HG02938 (cell line): ENCODE results near the gene LRRC8A.
"Not testable (repeated sequence)": the region's sequence is repeated elsewhere in the genome, so short reads cannot be mapped to it uniquely, and the experiment has no call there.

Experiments
- ATAC-seq: cut with Tn5 transposase; IDR thresholded peaks from one replicate; pipeline ENCODE4 v1.9.1; 2021; ENCODE audit warnings: mild to moderate bottlenecking, moderate library complexity; ENCODE audit not compliant: unreplicated experiment

LRRC8A gene

GRCh38 chr9:128920381-128921058 lies 38.6 kb downstream of the LRRC8A start, which contains the start of gene PHYHD1:
Gene PHYHD1, plus strand, starts transcription at chr9:128920982. Its CDS starts 1,342 bp downstream, at chr9:128922324.
- no peak for ATAC-seq

- no peak for ATAC-seq
Observed at GRCh38 chr9:128921881-128922763, 40.2 kb downstream of the LRRC8A start.

GRCh38 chr9:128923493-128923883 lies 41.6 kb downstream of the LRRC8A start:
- ATAC-seq, result no peak

- no peak for ATAC-seq
Observed at GRCh38 chr9:128927731-128928411, 45.9 kb downstream of the LRRC8A start.

GRCh38 chr9:128928624-128929023 lies 46.7 kb downstream of the LRRC8A start:
- no peak for ATAC-seq

- no peak for ATAC-seq
Observed at GRCh38 chr9:128929560-128929959, 47.6 kb downstream of the LRRC8A start.

GRCh38 chr9:128933731-128934130 lies 51.8 kb downstream of the LRRC8A start:
- ATAC-seq, result no peak

- no peak for ATAC-seq
Observed at GRCh38 chr9:128936171-128936865, 54.4 kb downstream of the LRRC8A start.

GRCh38 chr9:128937310-128938165 lies 55.6 kb downstream of the LRRC8A start:
- no peak for ATAC-seq

- ATAC-seq, result no peak
Observed at GRCh38 chr9:128940271-128940921, 58.5 kb downstream of the LRRC8A start.

GRCh38 chr9:128940946-128941755 lies 59.2 kb downstream of the LRRC8A start:
- ATAC-seq, result no peak

GRCh38 chr9:128943832-128944620 lies 62.1 kb downstream of the LRRC8A start:
- no peak for ATAC-seq

GRCh38 chr9:128944966-128945365 lies 63.0 kb downstream of the LRRC8A start:
- not testable (repeated sequence) for ATAC-seq

- no peak for ATAC-seq
Observed at GRCh38 chr9:128945798-128946501, 64.0 kb downstream of the LRRC8A start.

GRCh38 chr9:128946571-128947276 lies 64.8 kb downstream of the LRRC8A start:
- peak; percentile 9 for ATAC-seq

GRCh38 chr9:128947277-128947526 lies 65.3 kb downstream of the LRRC8A start:
- no peak for ATAC-seq
